ENCODE results near the gene FLCN.
"Not testable (repeated sequence)": the region's sequence is repeated elsewhere in the genome, so short reads cannot be mapped to it uniquely, and the experiment has no call there.

The FLCN gene

GRCh38 chr17:17237026-17237799, at the start of gene FLCN:
FLCN (minus strand) TSS chr17:17237168; CDS start chr17:17228137, 9,031 bp downstream.
- DNase-seq (ENCODE audit: low read depth in 2 of 2), result peak; percentile 79 to 81

GRCh38 chr17:17285951-17286350, 49.0 kb upstream of the FLCN start:
- no peak for DNase-seq (ENCODE audit: low read depth in 2 of 2)

GRCh38 chr17:17280613-17281549, 43.9 kb upstream of the FLCN start, which contains the start of gene COPS3:
COPS3 (minus strand) TSS chr17:17281246; CDS start chr17:17281186, 60 bp downstream.
- DNase-seq (ENCODE audit: low read depth in 2 of 2), result peak; percentile 92 to 93

- DNase-seq (ENCODE audit: low read depth in 2 of 2), result no peak
Measured at GRCh38 chr17:17279316-17279715, 42.3 kb upstream of the FLCN start.

GRCh38 chr17:17277431-17277830, 40.5 kb upstream of the FLCN start:
- not testable (repeated sequence) for DNase-seq (ENCODE audit: low read depth in 2 of 2)

- DNase-seq (ENCODE audit: low read depth in 2 of 2), result no peak
Measured at GRCh38 chr17:17275971-17276370, 39.0 kb upstream of the FLCN start.

GRCh38 chr17:17269926-17270773, 33.2 kb upstream of the FLCN start:
- no peak for DNase-seq (ENCODE audit: low read depth in 2 of 2)

GRCh38 chr17:17264430-17264829, 27.5 kb upstream of the FLCN start:
- no peak for DNase-seq (ENCODE audit: low read depth in 2 of 2)

GRCh38 chr17:17258998-17259397, 22.0 kb upstream of the FLCN start:
- DNase-seq (ENCODE audit: low read depth in 2 of 2), result no peak

- no peak for DNase-seq (ENCODE audit: low read depth in 2 of 2)
Measured at GRCh38 chr17:17258011-17258410, 21.0 kb upstream of the FLCN start.

- DNase-seq (ENCODE audit: low read depth in 2 of 2), result no peak
Measured at GRCh38 chr17:17256316-17256715, 19.3 kb upstream of the FLCN start.

GRCh38 chr17:17255689-17256088, 18.7 kb upstream of the FLCN start:
- not testable (repeated sequence) for DNase-seq (ENCODE audit: low read depth in 2 of 2)

GRCh38 chr17:17254036-17254435, 17.1 kb upstream of the FLCN start:
- no peak for DNase-seq (ENCODE audit: low read depth in 2 of 2)

GRCh38 chr17:17253406-17253805, 16.4 kb upstream of the FLCN start:
- no peak for DNase-seq (ENCODE audit: low read depth in 2 of 2)

GRCh38 chr17:17252149-17252661, 15.2 kb upstream of the FLCN start:
- DNase-seq (ENCODE audit: low read depth in 2 of 2), result no peak

- no peak for DNase-seq (ENCODE audit: low read depth in 2 of 2)
Measured at GRCh38 chr17:17246879-17247278, 9.9 kb upstream of the FLCN start.

- DNase-seq (ENCODE audit: low read depth in 2 of 2), result no peak
Measured at GRCh38 chr17:17243163-17243562, 6.2 kb upstream of the FLCN start.

- DNase-seq (ENCODE audit: low read depth in 2 of 2), result no peak
Measured at GRCh38 chr17:17242246-17242645, 5.3 kb upstream of the FLCN start.

- no peak for DNase-seq (ENCODE audit: low read depth in 2 of 2)
Measured at GRCh38 chr17:17241656-17242055, 4.7 kb upstream of the FLCN start.

- no peak for DNase-seq (ENCODE audit: low read depth in 2 of 2)
Measured at GRCh38 chr17:17239832-17240231, 2.9 kb upstream of the FLCN start.

GRCh38 chr17:17236295-17237025, 508 bp downstream of the FLCN start:
- DNase-seq (ENCODE audit: low read depth in 2 of 2), result no peak
